Nephron progenitor cell (in vitro differentiated cells): ENCODE measurements around the gene HMGCS2.

Experiments used
- DNase-seq: peaks from one replicate; pipeline ENCODE4 v3.0.0; 2021
- H3K27ac Mint-ChIP-seq: 2 replicates; pipeline ENCODE4 v1.8.0; 2021; ENCODE audit warnings: mild to moderate bottlenecking, moderate library complexity, mixed read lengths
- H3K27me3 Mint-ChIP-seq: 2 replicates; pipeline ENCODE4 v1.8.0; 2021; ENCODE audit warnings: mild to moderate bottlenecking, low read depth, mixed read lengths; ENCODE audit not compliant: poor library complexity
- H3K36me3 Mint-ChIP-seq: 2 replicates; pipeline ENCODE4 v1.8.0; 2021; ENCODE audit warnings: low read depth, mixed read lengths
- H3K4me1 Mint-ChIP-seq: 2 replicates; pipeline ENCODE4 v1.8.0; 2021; ENCODE audit warnings: mixed read lengths
- H3K4me3 Mint-ChIP-seq: 2 replicates; pipeline ENCODE4 v1.8.0; 2021; ENCODE audit warnings: mild to moderate bottlenecking, moderate library complexity, mixed read lengths
- H3K9me3 Mint-ChIP-seq: 2 replicates; pipeline ENCODE4 v1.8.0; 2021; ENCODE audit warnings: mild to moderate bottlenecking, moderate library complexity, mixed read lengths
- TF ChIP-seq, protein P1 (sequence below): fragments of 200-600 bp; sonication (generic); IDR thresholded peaks from 2 replicates; pipeline ENCODE4 v1.5.0; 2021; ENCODE audit warnings: antibody characterized with exemption

HMGCS2 gene

DNA sequence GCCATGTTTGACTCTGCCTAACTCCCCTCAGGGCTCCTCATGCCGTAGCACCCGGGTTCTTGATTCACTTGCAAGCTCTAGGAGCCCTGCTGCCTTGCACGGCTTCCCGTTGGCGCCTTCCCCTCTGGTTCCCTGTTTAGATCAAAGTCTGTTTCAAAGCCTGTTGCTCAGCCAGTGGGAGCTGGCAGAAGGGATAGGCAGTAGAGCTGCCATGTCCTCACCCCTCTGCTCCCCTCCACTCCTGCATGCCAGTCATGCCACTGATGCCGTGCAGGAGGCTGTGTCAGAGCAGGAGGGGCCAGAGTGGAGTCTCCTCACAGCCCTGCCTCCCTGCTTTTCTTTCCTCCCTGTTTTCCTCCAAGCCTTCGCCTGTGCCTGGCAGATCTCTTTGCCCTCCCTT lies 26.5 kb downstream of the HMGCS2 start:
- Mint-ChIP-seq H3K4me1 (peaks cover 39% of the 10 kb centered on the region), H3K9me3 (no peaks in the 10 kb centered on the region), H3K36me3 (peaks cover 36% of the 10 kb centered on the region), H3K27ac (peak overlapping the region; percentile 71), H3K27me3 (peaks cover 4% of the 10 kb centered on the region), H3K4me3 (no peak overlapping the region)
- no peak for DNase-seq
- TF ChIP-seq, protein P1, sequence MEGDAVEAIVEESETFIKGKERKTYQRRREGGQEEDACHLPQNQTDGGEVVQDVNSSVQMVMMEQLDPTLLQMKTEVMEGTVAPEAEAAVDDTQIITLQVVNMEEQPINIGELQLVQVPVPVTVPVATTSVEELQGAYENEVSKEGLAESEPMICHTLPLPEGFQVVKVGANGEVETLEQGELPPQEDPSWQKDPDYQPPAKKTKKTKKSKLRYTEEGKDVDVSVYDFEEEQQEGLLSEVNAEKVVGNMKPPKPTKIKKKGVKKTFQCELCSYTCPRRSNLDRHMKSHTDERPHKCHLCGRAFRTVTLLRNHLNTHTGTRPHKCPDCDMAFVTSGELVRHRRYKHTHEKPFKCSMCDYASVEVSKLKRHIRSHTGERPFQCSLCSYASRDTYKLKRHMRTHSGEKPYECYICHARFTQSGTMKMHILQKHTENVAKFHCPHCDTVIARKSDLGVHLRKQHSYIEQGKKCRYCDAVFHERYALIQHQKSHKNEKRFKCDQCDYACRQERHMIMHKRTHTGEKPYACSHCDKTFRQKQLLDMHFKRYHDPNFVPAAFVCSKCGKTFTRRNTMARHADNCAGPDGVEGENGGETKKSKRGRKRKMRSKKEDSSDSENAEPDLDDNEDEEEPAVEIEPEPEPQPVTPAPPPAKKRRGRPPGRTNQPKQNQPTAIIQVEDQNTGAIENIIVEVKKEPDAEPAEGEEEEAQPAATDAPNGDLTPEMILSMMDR, result no peak

DNA sequence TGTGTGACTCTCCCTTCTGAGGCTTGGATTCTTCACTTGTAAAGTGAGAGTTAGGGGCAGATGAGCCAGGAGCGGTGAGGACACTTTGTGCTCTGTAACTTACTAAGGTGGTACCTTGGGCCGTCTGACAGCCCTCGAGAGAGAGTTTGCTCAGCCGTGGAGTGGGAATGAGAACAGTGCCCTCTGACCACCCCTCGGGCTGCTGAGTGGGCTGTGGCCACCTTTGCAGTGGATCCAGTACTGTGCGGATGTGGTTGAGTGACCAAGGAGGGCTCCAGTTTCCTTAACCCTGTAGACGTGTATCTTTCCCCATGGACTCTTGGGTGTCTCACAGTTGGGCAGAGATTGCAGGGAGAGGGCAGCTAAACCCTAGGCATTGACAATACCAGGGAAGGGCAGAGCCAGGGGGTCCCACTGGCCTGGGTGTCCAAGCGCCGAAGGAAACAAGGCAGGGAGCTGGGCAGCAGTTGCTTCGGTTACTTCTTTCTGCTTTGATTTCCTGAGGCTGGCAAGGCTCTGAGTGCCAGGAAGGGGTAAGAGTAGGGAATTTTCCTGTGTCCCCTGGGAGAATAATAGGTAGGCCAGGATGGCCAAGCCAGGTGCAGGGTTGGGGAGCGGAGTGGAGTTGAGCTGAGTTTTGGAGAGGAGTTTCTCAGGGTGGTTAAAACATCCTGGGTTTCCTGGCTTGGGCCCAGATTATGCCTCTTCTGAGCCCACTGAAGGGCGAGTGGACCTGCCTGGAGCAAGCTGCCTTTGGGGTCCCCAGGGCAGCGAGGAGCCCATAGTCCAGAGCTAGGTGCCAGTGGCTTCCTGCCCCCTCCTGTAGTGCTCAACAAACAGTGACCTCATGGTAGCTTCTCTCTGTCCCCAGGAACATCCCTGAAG lies 27.6 kb downstream of the HMGCS2 start:
- H3K4me3 Mint-ChIP-seq, result no peak overlapping the region
- H3K4me1 Mint-ChIP-seq, result peaks cover 41% of the 10 kb centered on the region
- peak overlapping the region; percentile 84 for H3K27ac Mint-ChIP-seq
- peaks cover 4% of the 10 kb centered on the region for H3K27me3 Mint-ChIP-seq
- H3K36me3 Mint-ChIP-seq, result peaks cover 43% of the 10 kb centered on the region
- peak; percentile 20 for DNase-seq
- TF ChIP-seq, protein P1, result no peak
- no peaks in the 10 kb centered on the region for H3K9me3 Mint-ChIP-seq

DNA sequence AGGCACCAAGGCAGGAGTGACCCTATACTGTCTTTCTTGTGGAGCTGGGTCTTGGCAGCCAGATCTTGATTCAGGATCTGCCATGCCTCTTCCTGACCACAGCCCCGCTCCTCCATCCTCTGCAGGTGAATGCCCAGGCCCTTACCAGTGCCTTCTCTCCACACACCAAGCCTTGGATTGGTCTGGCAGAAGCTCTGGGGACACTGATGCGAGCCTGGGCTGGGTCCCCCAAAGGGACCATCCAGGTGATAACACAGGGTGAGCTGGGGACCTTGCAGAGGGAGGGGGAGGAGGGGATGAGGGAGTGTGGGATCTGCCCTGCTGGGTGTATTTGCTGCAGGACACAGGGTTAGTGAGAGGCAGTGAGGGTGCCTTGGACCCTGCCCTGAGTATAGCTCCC lies 28.4 kb downstream of the HMGCS2 start:
- peaks cover 41% of the 10 kb centered on the region for H3K4me1 Mint-ChIP-seq
- TF ChIP-seq, protein P1, result no peak
- H3K27me3 Mint-ChIP-seq, result peaks cover 4% of the 10 kb centered on the region
- H3K36me3 Mint-ChIP-seq, result peaks cover 52% of the 10 kb centered on the region
- no peak for DNase-seq
- H3K9me3 Mint-ChIP-seq, result no peaks in the 10 kb centered on the region
- H3K27ac Mint-ChIP-seq, result peak overlapping the region; percentile 84
- no peak overlapping the region for H3K4me3 Mint-ChIP-seq

DNA sequence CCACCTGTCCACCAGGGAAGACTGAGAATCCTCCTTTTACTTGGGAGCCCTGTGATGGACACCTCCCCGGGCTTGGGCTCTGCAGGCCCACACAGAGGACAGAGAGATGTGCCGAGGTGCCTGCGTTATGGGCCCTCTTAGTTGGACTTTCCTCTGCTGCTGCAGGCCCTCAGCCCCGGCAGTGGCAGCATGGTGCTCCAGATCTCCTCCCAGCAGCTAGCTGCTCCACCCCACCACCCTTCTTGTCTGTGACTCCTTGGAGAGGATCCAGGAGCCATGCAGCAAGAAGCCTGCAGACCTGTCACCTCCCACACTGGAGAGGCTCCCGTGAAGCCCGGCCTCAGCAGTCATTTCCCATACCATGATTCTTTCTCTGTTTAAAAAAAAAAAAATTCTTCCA lies 29.6 kb downstream of the HMGCS2 start:
- H3K4me1 Mint-ChIP-seq, result peaks cover 36% of the 10 kb centered on the region
- DNase-seq, result no peak
- H3K9me3 Mint-ChIP-seq, result no peaks in the 10 kb centered on the region
- TF ChIP-seq, protein P1, result no peak
- H3K4me3 Mint-ChIP-seq, result no peak overlapping the region
- no peaks in the 10 kb centered on the region for H3K27me3 Mint-ChIP-seq
- peaks cover 57% of the 10 kb centered on the region for H3K36me3 Mint-ChIP-seq
- H3K27ac Mint-ChIP-seq, result no peak overlapping the region

DNA sequence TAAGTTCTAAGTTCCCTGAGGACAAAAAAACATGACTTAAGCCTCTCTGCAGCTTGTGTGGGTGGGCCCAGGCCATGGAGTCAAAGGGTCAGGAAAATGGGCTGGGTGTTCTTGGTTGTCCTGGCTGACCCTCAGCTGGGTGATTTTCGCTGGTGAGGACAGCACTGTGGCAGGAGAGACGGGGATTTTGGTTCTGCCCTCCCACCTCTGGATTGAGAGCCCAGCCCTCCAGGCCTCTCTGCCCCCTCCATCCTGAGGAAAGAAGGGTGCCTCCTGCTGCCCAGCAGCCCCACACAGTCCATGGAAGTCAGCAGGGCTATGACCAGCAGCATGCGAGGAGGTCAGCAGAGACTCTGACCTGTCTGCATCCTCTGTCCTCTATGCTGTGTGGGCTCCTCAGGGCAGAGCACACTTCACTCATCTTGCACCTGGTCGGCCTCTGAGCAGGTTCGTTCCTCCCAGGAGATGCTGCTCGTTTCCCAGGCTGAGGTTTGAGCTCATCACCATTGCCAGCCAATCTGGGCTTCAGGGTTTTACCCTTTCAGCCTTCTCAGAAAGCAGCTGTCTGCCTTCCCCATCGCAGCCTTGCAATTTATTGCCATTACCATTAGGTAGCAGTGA lies 30.5 kb downstream of the HMGCS2 start:
- Mint-ChIP-seq H3K4me3 (no peak overlapping the region), H3K27ac (peak overlapping the region; percentile 52), H3K4me1 (peaks cover 31% of the 10 kb centered on the region), H3K36me3 (peaks cover 54% of the 10 kb centered on the region), H3K27me3 (no peaks in the 10 kb centered on the region), H3K9me3 (no peaks in the 10 kb centered on the region)
- no peak for DNase-seq
- TF ChIP-seq, protein P1, result no peak
